Kidney (tissue), 14 donors: ENCODE results near the gene PRR33. TPM values are rescaled to one million over a fixed set of nuclear protein-coding genes. Genes with fewer than 3 reads are reported as not detected.

Experiments used
- DNase-seq, 5 donors: peaks; one replicate each; pipeline ENCODE4 v3.0.0-alpha.2; 2013 to 2020
- FAIRE-seq: peaks from 2 replicates; lab custom pipeline; 2012; peaks lifted over from hg19 to GRCh38; lab: Jason Lieb, UNC
- H3K27ac ChIP-seq, 2 donors: one replicate each; pipeline ENCODE4 v1.7.0; 2013; ENCODE audit warnings: low read depth in 2 of 2, low read length in 2 of 2, inconsistent platforms in 1 of 2
- H3K27me3 ChIP-seq: one replicate; pipeline ENCODE4 v1.7.1; 2013; ENCODE audit warnings: low read length, inconsistent platforms; ENCODE audit not compliant: control insufficient read depth, insufficient read depth
- H3K36me3 ChIP-seq, 3 donors: one replicate each; pipeline versions ENCODE4 v1.7.0 to v1.7.1; 2013; ENCODE audit warnings: low read length in 3 of 3, control low read depth in 1 of 3, inconsistent platforms in 1 of 3; ENCODE audit not compliant: insufficient read depth in 3 of 3, control insufficient read depth in 2 of 3
- H3K4me1 ChIP-seq, 3 donors: one replicate each; pipeline versions ENCODE4 v1.7.0 to v1.7.1; 2013; ENCODE audit warnings: low read length in 3 of 3, inconsistent platforms in 1 of 3, low read depth in 1 of 3; ENCODE audit not compliant: control insufficient read depth in 2 of 3, insufficient read depth in 2 of 3
- H3K4me3 ChIP-seq, 3 donors: one replicate each; pipeline versions ENCODE4 v1.7.0 to v1.8.1; 2013; ENCODE audit warnings: low read length in 3 of 3, control low read depth in 1 of 3, inconsistent platforms in 1 of 3
- H3K9ac ChIP-seq, 3 donors: one replicate each; pipeline versions ENCODE4 v1.7.0 to v1.7.1; 2013; ENCODE audit warnings: low read length in 3 of 3, control low read depth in 1 of 3, inconsistent platforms in 1 of 3
- H3K9me3 ChIP-seq, 3 donors: one replicate each; pipeline versions ENCODE4 v1.7.0 to v1.7.1; 2013; ENCODE audit warnings: low read length in 3 of 3, control low read depth in 1 of 3, inconsistent platforms in 1 of 3; ENCODE audit not compliant: control insufficient read depth in 2 of 3, insufficient read depth in 1 of 3
- CTCF ChIP-seq: IDR thresholded peaks from 3 replicates; pipeline ENCODE4 v1.5.1; 2012; ENCODE audit warnings: mild to moderate bottlenecking, moderate library complexity, borderline replicate concordance; ENCODE audit not compliant: insufficient read depth; ENCODE audit errors: extremely low read depth
- intact Hi-C: fragments of 100-400 bp; cut with DNase I; formaldehyde crosslinking; loops from one replicate; pipeline ENCODE4 v1.11.1; 2022
- polyA plus RNA-seq: library from polyadenylated mRNA; stranded (reverse); fragments of 350-450 nt; fragmentation: Illumina TruSeq; extraction: RNeasy Lipid Tissue Mini Kit (QIAGEN cat#74804); gene quantifications from one replicate; pipeline ENCODE4 v1.2.3, GENCODE V29; 2014; ENCODE audit warnings: low read depth, low replicate concordance; ENCODE audit not compliant: insufficient read depth
- total RNA-seq: library from RNA; stranded (reverse); fragmentation: NEBNext Ultra II Directional; extraction: Animal tissue kit (Norgen Biotek cat#: 25700); gene quantifications from one replicate; pipeline ENCODE4 v1.2.1, GENCODE V29; 2021
- donor health status: control.
- donor health status: control.
- donor health status: control.
- donor health status: control.
- donor health status: control.
- donor health status: DM: yes; HTN: yes; CAD: no.
- donor health status: Normal renal cell carcinoma (clear cell type).

PRR33 gene
- total and polyA plus RNA-seq, 2 donors from 2014 or later, result not detected

GRCh38 chr11:1912289-1912878 is 20.7 kb upstream of the PRR33 start:
- Histone ChIP-seq H3K4me3 (no peak overlapping the region), H3K9me3 (no peaks in the 10 kb centered on the region), H3K4me1 (no peaks in the 10 kb centered on the region), H3K27ac (no peak overlapping the region), H3K9ac (no peak overlapping the region), H3K36me3 (no peaks in the 10 kb centered on the region), H3K27me3 (no peaks in the 10 kb centered on the region)
- no peak for TF ChIP-seq CTCF
- DNase-seq, result no peak
- intact Hi-C loops, result no loop called here
- no peak for FAIRE-seq

- Histone ChIP-seq H3K4me1 (no peaks in the 10 kb centered on the region), H3K4me3 (no peak overlapping the region), H3K27me3 (no peaks in the 10 kb centered on the region), H3K36me3 (no peaks in the 10 kb centered on the region), H3K27ac (no peak overlapping the region), H3K9me3 (no peaks in the 10 kb centered on the region), H3K9ac (no peak overlapping the region)
- no peak for FAIRE-seq
- TF ChIP-seq CTCF, result no peak
- intact Hi-C loops, result no loop called here
- no peak for DNase-seq
Measured at GRCh38 chr11:1909524-1909923, 17.8 kb upstream of the PRR33 start.

- no peak overlapping the region for H3K27ac ChIP-seq
- DNase-seq, result peak in 2 of 5 donors; percentile 63 to 88
Measured at GRCh38 chr11:1908618-1909017, 16.9 kb upstream of the PRR33 start.

More at GRCh38 chr11:1908618-1909017, 16.9 kb upstream of the PRR33 start:
- no peaks in the 10 kb centered on the region for H3K4me1 ChIP-seq
- no peak overlapping the region for H3K9ac ChIP-seq
- no peaks in the 10 kb centered on the region for H3K27me3 ChIP-seq
- no peak for TF ChIP-seq CTCF
- no peaks in the 10 kb centered on the region for H3K36me3 ChIP-seq
- intact Hi-C loops, result no loop called here
- H3K9me3 ChIP-seq, result no peaks in the 10 kb centered on the region
- FAIRE-seq, result no peak
- no peak overlapping the region for H3K4me3 ChIP-seq
